ENCODE data around the gene SLC6A1. TPM values are rescaled to one million over a fixed set of nuclear protein-coding genes. Genes with fewer than 3 reads are reported as not detected.

The SLC6A1 gene
- total and polyA plus RNA-seq, 2 of the 4 experiments (the other 2 are of a cell fraction): 0.02 TPM; not detected in 1

DNA sequence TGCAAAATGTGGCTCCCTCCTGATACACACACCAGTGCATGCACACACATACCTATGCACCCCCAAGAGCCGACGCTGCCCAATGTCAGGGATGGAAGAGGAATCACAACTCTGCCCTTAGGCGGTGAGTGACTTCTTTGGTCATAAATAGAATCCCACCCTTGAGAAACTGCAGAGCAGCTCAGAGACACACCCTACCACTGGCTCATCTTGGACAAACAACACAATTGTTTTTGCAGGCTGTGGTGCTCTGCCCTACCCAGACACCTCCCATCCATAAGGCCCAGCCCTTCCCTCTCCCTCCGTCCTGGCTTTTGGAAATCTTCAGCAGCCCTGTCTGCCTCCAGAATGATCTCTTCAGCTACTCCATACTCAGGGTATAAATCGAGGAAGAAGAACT is 87.9 kb downstream of the SLC6A1 start:
- POLR2A ChIA-PET (ENCODE audit: unreplicated experiment): no interaction called here
- H4K20me1 ChIP-seq (ENCODE audit: insufficient read depth, low read length): no peaks in the 10 kb centered on the region
- no peak for ATAC-seq (ENCODE audit: low read depth)
- H3K14ac ChIP-seq (replicated peaks; ENCODE audit: low read depth, low read length): no peak overlapping the region
- in situ Hi-C loops (cut with MboI; ENCODE audit: low sequenced_read_pairs): no loop called here
- no peak overlapping the region for H3K4ac ChIP-seq (ENCODE audit: low read depth, low read length)
- no peak overlapping the region for H3K56ac ChIP-seq (ENCODE audit: extremely low read depth, insufficient read depth, low read length)
- H3K9ac ChIP-seq (ENCODE audit: low read depth, low read length): no peak overlapping the region
- no peaks in the 10 kb centered on the region for H3K79me1 ChIP-seq (ENCODE audit: low read depth in 1 of 2, low read length in 2 of 2)
- H2AK9ac ChIP-seq (replicated peaks; ENCODE audit: low read depth, low read length, poor library complexity): no peak overlapping the region
- H3K4me3 ChIP-seq (ENCODE audit: insufficient read depth, low read depth, low read length): no peak overlapping the region
- no peak overlapping the region for H3K27ac ChIP-seq (ENCODE audit: insufficient read depth, low read length)
- no peak overlapping the region for H4K8ac ChIP-seq (ENCODE audit: low read depth in 2 of 2, low read length in 2 of 2)
- H2AFZ ChIP-seq (replicated peaks; ENCODE audit: low read length, poor library complexity): peak overlapping the region; percentile 54
- 100% methylated on average over 1 of the region's 5 CpGs; no CpG with 5 or more reads in 1 of the 2 experiments for WGBS, 2 experiments (ENCODE audit: extremely low coverage in 2 of 2, insufficient read length in 1 of 2)
- no peaks in the 10 kb centered on the region; the same call in 1 of the 2 replicates for H3K27me3 ChIP-seq (ENCODE audit: control insufficient read depth, insufficient read depth, low read length)
- TF ChIP-seq MAFK (IDR thresholded peaks at IDR 0.05; ENCODE audit: low read depth, low read length) (no peak), MAZ (IDR thresholded peaks at IDR 0.05; ENCODE audit: borderline replicate concordance, low read depth, low read length) (no peak), CHD1 (IDR thresholded peaks at IDR 0.05; ENCODE audit: low read depth, low read length) (no peak), CEBPB (IDR thresholded peaks at IDR 0.05; ENCODE audit: low read depth, low read length) (no peak), RAD21 (IDR thresholded peaks at IDR 0.05; ENCODE audit: low read length) (no peak), FOS (IDR thresholded peaks at IDR 0.05; ENCODE audit: low read depth, low read length) (no peak), POLR2A (IDR thresholded peaks at IDR 0.05; ENCODE audit: low read depth, low read length) (no peak), BHLHE40 (IDR thresholded peaks at IDR 0.05; ENCODE audit: low read depth, low read length) (no peak), NFE2L2 (IDR thresholded peaks at IDR 0.05; ENCODE audit: low read depth, low read length) (no peak), RFX5 (IDR thresholded peaks at IDR 0.05; ENCODE audit: low read depth, low read length) (no peak), SMC3 (IDR thresholded peaks at IDR 0.05; ENCODE audit: low read depth, low read length) (no peak), MXI1 (IDR thresholded peaks at IDR 0.05; ENCODE audit: borderline replicate concordance, low read depth, low read length) (no peak), RCOR1 (IDR thresholded peaks at IDR 0.05; ENCODE audit: insufficient replicate concordance, low read length) (no peak)
- TF ChIP-seq, protein P1, sequence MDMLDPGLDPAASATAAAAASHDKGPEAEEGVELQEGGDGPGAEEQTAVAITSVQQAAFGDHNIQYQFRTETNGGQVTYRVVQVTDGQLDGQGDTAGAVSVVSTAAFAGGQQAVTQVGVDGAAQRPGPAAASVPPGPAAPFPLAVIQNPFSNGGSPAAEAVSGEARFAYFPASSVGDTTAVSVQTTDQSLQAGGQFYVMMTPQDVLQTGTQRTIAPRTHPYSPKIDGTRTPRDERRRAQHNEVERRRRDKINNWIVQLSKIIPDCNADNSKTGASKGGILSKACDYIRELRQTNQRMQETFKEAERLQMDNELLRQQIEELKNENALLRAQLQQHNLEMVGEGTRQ (IDR thresholded peaks at IDR 0.05; ENCODE audit: low read depth, low read length): no peak
- TF ChIP-seq, protein P2, sequence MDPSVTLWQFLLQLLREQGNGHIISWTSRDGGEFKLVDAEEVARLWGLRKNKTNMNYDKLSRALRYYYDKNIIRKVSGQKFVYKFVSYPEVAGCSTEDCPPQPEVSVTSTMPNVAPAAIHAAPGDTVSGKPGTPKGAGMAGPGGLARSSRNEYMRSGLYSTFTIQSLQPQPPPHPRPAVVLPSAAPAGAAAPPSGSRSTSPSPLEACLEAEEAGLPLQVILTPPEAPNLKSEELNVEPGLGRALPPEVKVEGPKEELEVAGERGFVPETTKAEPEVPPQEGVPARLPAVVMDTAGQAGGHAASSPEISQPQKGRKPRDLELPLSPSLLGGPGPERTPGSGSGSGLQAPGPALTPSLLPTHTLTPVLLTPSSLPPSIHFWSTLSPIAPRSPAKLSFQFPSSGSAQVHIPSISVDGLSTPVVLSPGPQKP (IDR thresholded peaks at IDR 0.05; ENCODE audit: borderline replicate concordance, low read depth, low read length): no peak
- TF ChIP-seq, protein P3, sequence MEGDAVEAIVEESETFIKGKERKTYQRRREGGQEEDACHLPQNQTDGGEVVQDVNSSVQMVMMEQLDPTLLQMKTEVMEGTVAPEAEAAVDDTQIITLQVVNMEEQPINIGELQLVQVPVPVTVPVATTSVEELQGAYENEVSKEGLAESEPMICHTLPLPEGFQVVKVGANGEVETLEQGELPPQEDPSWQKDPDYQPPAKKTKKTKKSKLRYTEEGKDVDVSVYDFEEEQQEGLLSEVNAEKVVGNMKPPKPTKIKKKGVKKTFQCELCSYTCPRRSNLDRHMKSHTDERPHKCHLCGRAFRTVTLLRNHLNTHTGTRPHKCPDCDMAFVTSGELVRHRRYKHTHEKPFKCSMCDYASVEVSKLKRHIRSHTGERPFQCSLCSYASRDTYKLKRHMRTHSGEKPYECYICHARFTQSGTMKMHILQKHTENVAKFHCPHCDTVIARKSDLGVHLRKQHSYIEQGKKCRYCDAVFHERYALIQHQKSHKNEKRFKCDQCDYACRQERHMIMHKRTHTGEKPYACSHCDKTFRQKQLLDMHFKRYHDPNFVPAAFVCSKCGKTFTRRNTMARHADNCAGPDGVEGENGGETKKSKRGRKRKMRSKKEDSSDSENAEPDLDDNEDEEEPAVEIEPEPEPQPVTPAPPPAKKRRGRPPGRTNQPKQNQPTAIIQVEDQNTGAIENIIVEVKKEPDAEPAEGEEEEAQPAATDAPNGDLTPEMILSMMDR (conservative IDR thresholded peaks at IDR 0.05; ENCODE audit: low read depth, low read length): no peak
- H3K4me1 ChIP-seq (ENCODE audit: control insufficient read depth, insufficient read depth, low read length): peaks cover 4% of the 10 kb centered on the region; the same call in 1 of the 2 replicates
- H4K91ac ChIP-seq (ENCODE audit: insufficient read depth, low read depth, low read length): no peak overlapping the region
- intact Hi-C loops (cut with micrococcal nuclease): no loop called here
- BruUV-seq (replicated peaks): no TSS peak
- H2BK15ac ChIP-seq (ENCODE audit: low read depth, low read length): no peak overlapping the region
- dilution Hi-C loops (cut with HindIII; ENCODE audit: low sequenced_read_pairs, unreplicated experiment): no loop called here
- no peak overlapping the region for H3K18ac ChIP-seq (ENCODE audit: low read depth, low read length)
- no peaks in the 10 kb centered on the region for H3K9me3 ChIP-seq (ENCODE audit: control insufficient read depth, insufficient read depth, low read length)
- CTCF ChIA-PET: no interaction called here
- H2AK5ac ChIP-seq (ENCODE audit: low read depth, low read length): no peak overlapping the region
- no peak overlapping the region for H3K4me2 ChIP-seq (ENCODE audit: low read depth, low read length)
- H3K36me3 ChIP-seq (ENCODE audit: control insufficient read depth, insufficient read depth, low read length): no peaks in the 10 kb centered on the region
- DNase-seq: no peak
- no peak overlapping the region for H2BK20ac ChIP-seq (ENCODE audit: low read depth, low read length)
- H3K23ac ChIP-seq (ENCODE audit: low read depth, low read length): no peak overlapping the region
- no peak overlapping the region for H2BK120ac ChIP-seq (ENCODE audit: low read depth, low read length)
- H3K9me1 ChIP-seq (ENCODE audit: insufficient read depth, low read length): no peaks in the 10 kb centered on the region; the same call in 1 of the 2 replicates
- H2BK5ac ChIP-seq (ENCODE audit: low read depth, low read length, poor library complexity, severe bottlenecking): no peak overlapping the region
- no peak overlapping the region for H4K5ac ChIP-seq (ENCODE audit: low read depth, low read length)

Data from IMR-90 (cell line).